GM12864 (cell line): ENCODE results near the gene ENTHD1.

Experiments
- DNase-seq: peaks from one replicate; pipeline ENCODE4 v3.0.0-alpha.2; 2011; ENCODE audit warnings: low read depth
- H3K4me3 ChIP-seq: 2 replicates; pipeline ENCODE4 v1.5.1; 2011; ENCODE audit warnings: mild to moderate bottlenecking, low read depth, low read length, control low read depth
- TF ChIP-seq, protein P1 (sequence below): IDR thresholded peaks from 2 replicates; pipeline ENCODE4 v1.5.1; 2011; ENCODE audit warnings: low read depth, mild to moderate bottlenecking, moderate library complexity, low read length, control low read depth, inconsistent platforms; ENCODE audit errors: missing control alignments

ENTHD1 gene

DNA sequence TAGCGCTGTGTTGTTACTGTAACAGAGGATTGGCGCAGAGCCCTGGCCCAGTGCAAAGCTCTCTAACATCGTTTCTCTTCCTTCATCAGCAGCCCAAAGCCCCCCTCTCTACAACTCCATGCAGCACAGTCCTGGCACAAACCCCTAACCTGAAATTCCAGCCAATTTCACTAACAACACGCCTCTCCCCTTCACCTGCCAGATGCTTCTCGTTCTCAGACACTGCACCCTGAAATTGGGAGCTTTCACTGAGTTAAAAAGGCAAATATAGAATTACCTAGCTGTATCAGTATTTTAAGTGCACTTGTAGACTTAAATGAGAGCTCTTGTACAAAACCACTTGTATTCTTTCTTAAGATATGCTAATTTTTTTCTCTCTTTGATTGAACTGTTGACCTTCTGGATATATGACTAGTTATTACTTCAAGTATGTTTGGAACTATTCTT lies 23.7 kb upstream of the ENTHD1 start:
- DNase-seq: no peak
- TF ChIP-seq, protein P1, sequence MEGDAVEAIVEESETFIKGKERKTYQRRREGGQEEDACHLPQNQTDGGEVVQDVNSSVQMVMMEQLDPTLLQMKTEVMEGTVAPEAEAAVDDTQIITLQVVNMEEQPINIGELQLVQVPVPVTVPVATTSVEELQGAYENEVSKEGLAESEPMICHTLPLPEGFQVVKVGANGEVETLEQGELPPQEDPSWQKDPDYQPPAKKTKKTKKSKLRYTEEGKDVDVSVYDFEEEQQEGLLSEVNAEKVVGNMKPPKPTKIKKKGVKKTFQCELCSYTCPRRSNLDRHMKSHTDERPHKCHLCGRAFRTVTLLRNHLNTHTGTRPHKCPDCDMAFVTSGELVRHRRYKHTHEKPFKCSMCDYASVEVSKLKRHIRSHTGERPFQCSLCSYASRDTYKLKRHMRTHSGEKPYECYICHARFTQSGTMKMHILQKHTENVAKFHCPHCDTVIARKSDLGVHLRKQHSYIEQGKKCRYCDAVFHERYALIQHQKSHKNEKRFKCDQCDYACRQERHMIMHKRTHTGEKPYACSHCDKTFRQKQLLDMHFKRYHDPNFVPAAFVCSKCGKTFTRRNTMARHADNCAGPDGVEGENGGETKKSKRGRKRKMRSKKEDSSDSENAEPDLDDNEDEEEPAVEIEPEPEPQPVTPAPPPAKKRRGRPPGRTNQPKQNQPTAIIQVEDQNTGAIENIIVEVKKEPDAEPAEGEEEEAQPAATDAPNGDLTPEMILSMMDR: no peak
- no peak overlapping the region for H3K4me3 ChIP-seq

DNA sequence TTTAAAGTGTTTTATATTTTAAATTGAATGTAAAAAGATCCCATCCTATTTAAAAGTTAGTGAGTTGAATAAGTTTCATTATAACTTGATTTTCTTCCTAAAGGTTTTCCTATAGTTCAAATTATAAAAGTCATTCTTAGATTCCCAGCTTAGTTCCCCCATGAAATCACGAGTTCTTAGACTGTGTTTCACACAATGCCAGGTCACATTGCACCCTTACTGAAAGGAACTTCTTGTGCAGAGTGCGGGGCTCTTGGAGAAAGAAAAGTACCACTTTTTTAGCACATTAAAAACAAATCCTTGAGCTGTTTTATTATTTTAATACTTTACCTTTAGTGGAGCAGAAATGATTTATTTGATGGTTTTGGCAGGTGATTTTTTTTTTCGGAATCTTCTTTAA lies 22.9 kb upstream of the ENTHD1 start:
- DNase-seq: no peak
- TF ChIP-seq, protein P1: no peak
- no peak overlapping the region for H3K4me3 ChIP-seq

DNA sequence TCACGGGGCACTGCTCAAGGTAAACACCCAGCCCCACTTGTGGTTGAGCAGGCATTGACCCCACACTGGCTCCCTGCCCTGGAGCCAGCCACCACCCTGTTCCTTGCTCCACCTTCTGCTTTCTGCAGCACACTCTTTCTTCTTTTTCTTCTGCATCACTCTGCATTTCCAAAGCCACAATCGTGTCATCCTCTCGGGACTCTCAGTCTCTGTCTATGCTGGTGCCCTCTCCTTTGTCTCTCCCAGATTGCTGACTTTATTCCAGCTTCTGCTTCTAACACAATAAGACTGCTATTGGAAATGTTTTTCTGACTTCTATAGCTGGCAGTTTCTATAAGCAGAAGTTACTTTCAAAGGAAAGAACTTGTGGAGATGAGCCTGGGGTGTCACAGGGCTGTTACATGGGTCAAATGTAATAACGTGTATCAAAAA lies 21.8 kb upstream of the ENTHD1 start:
- no peak overlapping the region for H3K4me3 ChIP-seq
- TF ChIP-seq, protein P1: no peak
- no peak for DNase-seq

DNA sequence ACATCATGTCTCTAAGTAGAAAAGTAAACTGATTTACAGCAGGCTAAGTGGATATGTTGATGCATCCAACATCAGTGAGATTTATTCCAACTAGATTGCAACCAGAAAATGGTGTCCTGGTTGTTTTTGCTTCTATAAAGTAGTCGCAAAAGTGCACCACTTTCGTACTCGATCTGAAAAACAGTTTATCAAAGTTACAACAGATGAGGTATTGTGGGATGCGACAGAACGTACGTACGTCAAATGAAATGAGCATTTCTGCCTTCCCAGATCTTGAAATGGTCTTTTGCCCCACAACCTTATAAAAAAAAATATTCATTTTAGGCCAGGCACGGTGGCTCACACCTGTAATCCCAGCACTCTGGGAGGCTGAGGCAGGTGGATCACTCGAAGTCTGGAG lies 21.0 kb upstream of the ENTHD1 start:
- TF ChIP-seq, protein P1: no peak
- no peak for DNase-seq
- no peak overlapping the region for H3K4me3 ChIP-seq

DNA sequence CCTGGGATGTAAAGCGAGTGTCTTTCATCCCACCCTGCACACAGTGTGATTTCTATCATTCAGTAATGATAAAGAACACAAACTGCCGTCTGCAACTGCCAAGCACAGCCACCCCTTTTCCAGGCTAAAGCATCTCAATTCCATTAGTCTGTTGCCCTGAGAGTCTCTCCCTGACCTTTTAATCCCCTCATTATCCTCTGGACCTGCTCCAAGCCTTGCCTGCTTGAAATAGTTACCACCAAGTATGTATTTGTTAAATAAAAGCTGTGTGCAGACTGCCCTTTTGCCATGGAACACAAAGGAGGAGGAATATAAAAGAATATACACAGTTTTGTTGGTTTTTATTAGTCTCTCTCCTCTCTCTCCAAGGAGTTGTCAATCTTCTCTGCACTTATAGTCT lies 20.3 kb upstream of the ENTHD1 start:
- DNase-seq: no peak

DNA sequence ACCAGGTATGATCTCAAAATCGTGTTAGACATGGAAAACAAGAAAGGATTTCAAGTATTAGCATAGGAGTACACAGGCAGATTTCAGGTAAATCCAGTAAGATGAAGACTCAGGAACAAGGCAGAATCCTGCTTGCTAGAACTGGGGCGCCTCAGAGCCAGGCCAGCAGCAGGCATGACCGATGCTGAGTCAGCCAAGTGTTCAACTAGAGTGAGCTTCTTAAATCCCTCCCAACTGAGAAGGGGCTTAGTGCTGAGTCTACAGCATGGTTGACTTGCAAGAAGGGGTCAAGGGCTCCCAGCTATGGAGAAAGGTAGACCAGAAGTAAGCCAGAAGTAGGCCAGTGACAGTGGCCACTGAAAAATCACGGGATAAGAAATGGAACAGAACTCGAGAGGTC lies 19.8 kb upstream of the ENTHD1 start:
- DNase-seq: no peak
- TF ChIP-seq, protein P1: no peak
- H3K4me3 ChIP-seq: no peak overlapping the region

More for the DNA sequence above, 20.3 kb upstream of the ENTHD1 start:
- no peak overlapping the region for H3K4me3 ChIP-seq
- TF ChIP-seq, protein P1: no peak

DNA sequence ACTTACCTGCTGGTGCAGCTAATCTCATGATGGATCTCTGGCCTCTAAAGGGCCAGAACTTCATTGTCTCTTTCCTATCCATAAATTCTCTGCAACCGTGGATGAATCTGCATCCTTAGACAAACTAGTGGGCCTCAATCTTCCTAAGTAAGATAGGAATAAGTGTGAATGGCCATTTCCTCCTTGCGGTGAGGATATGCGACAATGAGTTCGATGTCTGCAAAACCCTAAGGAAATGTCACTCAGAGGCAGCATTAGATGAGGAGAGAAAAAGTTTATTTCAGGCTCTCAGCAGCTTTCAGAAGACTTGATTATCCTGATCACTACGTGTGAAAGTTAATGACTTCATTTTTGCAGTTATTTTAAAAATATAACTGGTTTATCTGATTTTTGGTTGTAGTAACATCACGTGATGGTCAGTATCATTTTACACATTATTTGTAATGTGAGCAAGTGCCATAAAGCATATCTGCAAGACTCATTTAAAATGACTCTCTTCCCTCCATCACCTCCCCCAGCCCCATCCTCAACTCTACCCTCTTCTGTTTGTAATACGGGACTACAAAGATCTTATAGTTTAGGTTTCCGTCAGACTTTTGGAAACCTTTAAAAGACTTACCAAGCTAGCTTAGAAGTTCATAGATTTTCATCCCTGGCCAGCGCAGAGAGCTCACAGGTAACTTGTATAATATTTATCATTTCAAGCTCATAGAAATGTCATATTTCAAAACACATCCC lies 17.5 kb upstream of the ENTHD1 start:
- no peak for DNase-seq
- H3K4me3 ChIP-seq: no peak overlapping the region
- TF ChIP-seq, protein P1: no peak
